ENCODE data around the gene PNMA8A.

Gene PNMA8A

GRCh38 chr19:46492841-46493235, 21.5 kb upstream of the PNMA8A start:
- DNase-seq (ENCODE audit: low read depth in 2 of 3, low spot score in 2 of 3), result no peak

- DNase-seq (ENCODE audit: low read depth in 2 of 3, low spot score in 2 of 3), result no peak
Observed at GRCh38 chr19:46491975-46492682, 20.8 kb upstream of the PNMA8A start.

GRCh38 chr19:46490774-46491173, 19.4 kb upstream of the PNMA8A start:
- no peak for DNase-seq (ENCODE audit: low read depth in 2 of 3, low spot score in 2 of 3)

GRCh38 chr19:46489445-46490272, 18.3 kb upstream of the PNMA8A start:
- no peak for DNase-seq (ENCODE audit: low read depth in 2 of 3, low spot score in 2 of 3)

GRCh38 chr19:46488551-46488950, 17.2 kb upstream of the PNMA8A start:
- DNase-seq (ENCODE audit: low read depth in 2 of 3, low spot score in 2 of 3), result no peak

- DNase-seq (ENCODE audit: low read depth in 2 of 3, low spot score in 2 of 3), result peak; percentile 50 to 89 (median 83)
Observed at GRCh38 chr19:46487802-46488445, 16.6 kb upstream of the PNMA8A start.

- DNase-seq (ENCODE audit: low read depth in 2 of 3, low spot score in 2 of 3), result no peak
Observed at GRCh38 chr19:46487178-46487801, 15.9 kb upstream of the PNMA8A start.

DNA sequence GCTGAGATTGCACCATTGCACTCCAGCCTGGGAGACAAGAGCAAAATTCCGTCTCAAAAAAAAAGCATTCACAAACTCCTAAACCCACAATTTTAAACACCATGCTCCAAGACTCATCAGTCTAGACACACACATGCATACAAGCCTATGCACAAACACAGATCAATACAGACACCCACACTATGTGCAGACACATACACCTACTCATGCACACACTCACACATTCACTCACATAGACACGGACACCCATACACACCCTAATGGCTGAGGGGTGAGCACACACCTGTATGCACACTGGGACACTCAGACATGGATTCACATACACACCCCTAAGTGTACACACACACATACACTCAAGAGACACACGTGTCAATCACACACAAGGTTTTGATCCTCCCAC, 15.0 kb upstream of the PNMA8A start:
- DNase-seq (ENCODE audit: low read depth in 2 of 3, low spot score in 2 of 3), result no peak

DNA sequence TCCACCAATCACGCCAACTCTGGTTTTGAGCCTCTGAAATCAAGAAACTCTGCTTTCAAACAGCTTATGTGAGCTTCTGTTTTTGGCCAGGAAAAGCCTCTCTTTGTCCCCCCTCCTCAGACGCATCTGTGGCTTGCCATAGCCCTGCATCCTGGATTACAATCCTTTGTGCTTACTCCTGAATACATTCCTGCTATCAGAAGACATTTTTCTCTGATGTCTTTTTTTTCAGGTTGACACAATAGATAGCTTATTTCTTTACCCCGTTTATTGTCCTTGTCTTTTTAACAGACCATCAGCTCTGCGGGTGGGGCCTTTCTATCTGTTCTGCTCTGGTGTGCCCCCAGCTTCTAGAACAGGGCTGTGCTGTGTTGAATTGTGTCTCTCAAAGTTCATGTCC, 13.3 kb upstream of the PNMA8A start:
- DNase-seq (ENCODE audit: low read depth in 2 of 3, low spot score in 2 of 3), result no peak

DNA sequence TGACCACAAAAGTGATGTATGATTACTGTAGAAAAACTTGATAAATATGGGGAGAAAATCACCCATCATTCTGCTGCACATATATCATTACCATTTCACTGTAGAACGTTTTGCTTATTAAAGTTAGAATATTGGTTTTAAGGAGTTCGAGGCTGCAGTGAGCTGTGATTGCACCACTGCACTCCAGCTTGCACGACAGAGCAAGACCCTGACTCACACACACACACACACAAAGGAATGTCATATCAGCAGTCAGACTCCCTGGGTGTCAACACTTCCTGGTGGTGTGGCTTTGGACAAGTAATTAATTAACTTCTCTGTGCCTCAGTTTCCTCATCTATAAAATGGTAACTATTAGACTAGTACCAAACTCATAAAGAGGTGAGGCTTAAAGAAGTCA, 11.3 kb upstream of the PNMA8A start:
- DNase-seq (ENCODE audit: low read depth in 2 of 3, low spot score in 2 of 3), result no peak

- DNase-seq (ENCODE audit: low read depth in 2 of 3, low spot score in 2 of 3), result no peak
Observed at GRCh38 chr19:46481947-46482346, 10.6 kb upstream of the PNMA8A start.

GRCh38 chr19:46481223-46481848, 10.0 kb upstream of the PNMA8A start:
- DNase-seq (ENCODE audit: low read depth in 2 of 3, low spot score in 2 of 3), result no peak

DNA sequence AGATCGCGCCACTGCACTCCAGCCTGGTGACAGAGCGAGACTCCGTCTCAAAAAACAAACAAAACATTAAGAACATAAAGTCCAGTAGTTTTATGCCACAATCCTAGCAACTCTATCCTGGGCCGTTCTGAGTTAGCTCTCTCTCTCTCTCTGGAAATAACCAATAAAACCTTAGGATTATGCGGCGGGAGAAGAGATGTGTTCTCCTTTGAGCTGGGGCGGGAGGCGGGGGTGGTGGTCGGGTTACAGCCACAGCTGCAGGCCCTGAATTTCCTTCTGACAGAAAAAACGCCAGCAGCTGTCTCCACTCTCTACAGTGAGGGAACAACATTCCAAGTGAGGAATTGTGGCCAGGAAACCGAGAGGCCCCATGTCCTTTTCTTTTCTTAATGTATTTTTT, 9.1 kb upstream of the PNMA8A start:
- no peak for DNase-seq (ENCODE audit: low read depth in 2 of 3, low spot score in 2 of 3)

DNA sequence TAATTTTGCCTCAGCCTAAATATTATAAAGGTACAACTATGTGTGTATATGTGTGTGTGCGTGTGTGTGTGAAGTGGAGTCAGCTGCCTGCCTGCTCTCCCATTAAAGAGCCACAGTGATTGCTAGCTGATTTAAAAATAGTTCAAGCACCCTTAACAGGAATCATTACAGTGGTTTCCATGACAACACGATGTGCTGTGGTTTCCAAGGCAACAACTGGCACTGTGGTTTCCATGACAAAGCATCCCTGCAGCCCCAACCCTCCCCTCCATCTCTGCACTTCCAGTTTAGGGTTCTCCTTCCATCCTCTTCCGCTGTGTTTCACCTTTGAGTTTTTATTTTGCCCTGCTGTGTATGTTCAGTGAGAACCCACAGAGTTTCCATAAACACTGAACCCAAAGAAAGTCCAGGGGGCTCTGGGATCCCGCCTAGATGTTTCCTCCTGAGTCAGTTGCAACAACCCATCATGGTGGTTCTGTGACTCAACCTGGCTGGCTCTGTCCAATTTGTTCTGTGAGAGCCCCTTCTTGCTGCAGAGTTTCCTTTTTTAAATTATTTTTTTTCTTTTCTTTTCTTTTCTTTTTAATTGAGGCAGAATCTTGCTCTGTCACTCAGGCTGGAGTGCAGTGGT, 7.1 kb upstream of the PNMA8A start:
- no peak for DNase-seq (ENCODE audit: low read depth in 2 of 3, low spot score in 2 of 3)

DNA sequence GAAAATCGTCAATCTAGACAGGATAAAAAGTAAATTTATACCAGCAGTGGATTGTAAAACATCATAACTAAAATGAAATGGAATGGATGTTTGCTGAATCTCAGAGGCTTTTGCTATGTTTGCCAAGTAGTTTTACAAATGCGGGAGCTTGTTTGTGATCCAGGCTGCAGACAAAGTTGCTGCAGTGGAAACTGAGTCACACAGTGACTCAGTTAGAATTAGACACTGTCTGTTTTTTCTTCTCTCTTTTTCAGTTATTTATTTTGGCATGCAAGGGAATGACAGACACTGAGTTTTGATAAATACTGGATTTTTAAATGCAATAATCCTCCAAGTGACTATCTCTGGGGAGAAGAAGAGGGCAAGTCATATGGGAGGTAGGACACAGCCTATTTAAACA, 4.6 kb upstream of the PNMA8A start:
- no peak for DNase-seq (ENCODE audit: low read depth in 2 of 3, low spot score in 2 of 3)

DNA sequence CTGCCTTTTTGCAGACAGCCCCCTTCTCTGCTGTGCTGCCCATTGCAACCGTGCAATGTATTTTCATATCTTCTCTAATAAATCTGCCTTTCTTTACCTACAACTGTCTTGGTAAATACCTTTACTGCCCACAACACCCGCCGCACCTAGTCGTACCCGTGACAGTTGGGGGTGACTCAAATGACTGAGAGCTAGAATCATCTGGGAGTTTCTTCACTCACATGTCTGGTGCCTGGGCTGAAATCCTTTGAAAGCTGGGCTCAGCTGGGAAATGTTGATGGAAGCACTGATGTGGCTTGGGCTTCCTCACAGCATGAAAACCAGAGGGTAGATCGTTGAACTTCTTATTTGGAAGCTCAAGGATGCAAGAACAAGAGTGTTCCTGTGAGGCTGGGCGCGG, 2.8 kb upstream of the PNMA8A start:
- no peak for DNase-seq (ENCODE audit: low read depth in 2 of 3, low spot score in 2 of 3)

DNA sequence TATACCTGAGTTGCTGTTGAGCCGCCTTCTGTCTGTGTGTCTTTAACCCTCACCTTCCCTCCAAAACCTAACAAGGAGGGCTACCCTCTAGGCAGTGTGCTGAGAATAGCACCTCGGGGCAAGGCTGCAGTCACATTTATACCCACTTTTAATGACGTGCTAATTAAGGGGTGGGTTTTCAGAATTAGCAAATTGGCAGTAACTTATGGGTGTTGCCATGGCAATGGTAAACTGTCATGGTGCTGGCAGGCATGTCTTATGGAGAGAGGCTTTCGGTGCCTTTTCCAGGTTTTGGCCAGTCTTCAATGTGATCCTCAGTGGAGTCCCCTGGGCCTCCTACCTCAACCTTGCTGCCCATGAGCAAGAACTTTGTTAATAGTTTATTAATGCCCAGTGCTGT, 1.2 kb upstream of the PNMA8A start:
- no peak for DNase-seq (ENCODE audit: low read depth in 2 of 3, low spot score in 2 of 3)

- no peak for DNase-seq (ENCODE audit: low read depth in 2 of 3, low spot score in 2 of 3)
Observed at GRCh38 chr19:46471811-46472543, 614 bp upstream of the PNMA8A start.

- no peak for DNase-seq (ENCODE audit: low read depth in 2 of 3, low spot score in 2 of 3)
Observed at GRCh38 chr19:46470376-46470775, 987 bp downstream of the PNMA8A start.

DNA sequence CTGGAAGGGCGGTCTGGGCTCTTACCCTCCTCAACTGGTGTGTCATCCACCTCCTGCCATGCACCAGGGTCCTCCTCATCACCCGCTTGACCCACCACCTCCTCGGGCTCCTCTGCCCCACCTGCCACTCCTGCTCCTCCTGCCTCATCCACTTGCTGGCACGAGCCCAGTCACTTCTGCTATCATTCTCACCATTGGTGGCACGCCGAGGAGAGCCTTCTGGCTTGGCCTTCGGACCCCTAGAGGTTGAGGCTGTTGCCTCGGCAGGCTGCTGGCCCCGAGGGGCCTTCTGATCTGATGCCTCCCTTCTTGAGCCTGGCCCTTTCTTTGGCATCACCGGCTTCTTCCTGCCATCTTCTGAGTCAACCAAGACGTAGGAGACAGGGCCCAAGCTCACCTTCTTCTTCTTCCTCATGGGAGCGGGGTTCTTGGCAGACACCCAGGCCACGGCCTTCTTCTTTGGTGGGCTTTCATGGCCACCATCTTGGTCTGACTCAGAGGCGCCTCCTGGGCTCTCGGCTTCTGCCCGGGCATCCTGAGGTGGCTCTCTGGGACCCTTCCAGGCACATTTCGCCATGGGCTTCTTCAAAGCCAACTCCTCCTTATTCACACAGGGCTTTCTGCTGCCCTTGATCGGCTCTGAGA, 1.7 kb downstream of the PNMA8A start:
- no peak for DNase-seq (ENCODE audit: low read depth in 2 of 3, low spot score in 2 of 3)
